Ovary (tissue), 9 donors: ENCODE data around the gene MBP. TPM values are rescaled to one million over a fixed set of nuclear protein-coding genes. Genes with fewer than 3 reads are reported as not detected.

ENCODE experiments used
- DNase-seq, 5 donors: peaks; one replicate each; pipeline ENCODE4 v3.0.0-alpha.2; 2019 to 2020
- H3K27ac ChIP-seq, 2 donors: fragments of 200-600 bp; one replicate each; pipeline versions ENCODE4 v1.5.1 to v1.8.0; 2019 to 2022
- H3K27me3 ChIP-seq: fragments of 200-600 bp; one replicate; pipeline ENCODE4 v1.8.0; 2022
- H3K36me3 ChIP-seq: fragments of 200-600 bp; sonication (generic); one replicate; pipeline ENCODE4 v1.5.1; 2019
- H3K4me1 ChIP-seq: one replicate; pipeline ENCODE4 v1.8.1; 2013; ENCODE audit warnings: mild to moderate bottlenecking, moderate library complexity; ENCODE audit not compliant: insufficient read depth
- H3K4me3 ChIP-seq: fragments of 200-600 bp; sonication (generic); one replicate; pipeline ENCODE4 v1.5.1; 2017
- H3K9me3 ChIP-seq, 2 donors: fragments of 200-600 bp in 1 of 2; sonication (generic) in 1 of 2; one replicate each; pipeline versions ENCODE4 v1.5.1 to v1.8.1; 2013 to 2019; ENCODE audit warnings: mild to moderate bottlenecking in 1 of 2, moderate library complexity in 1 of 2
- EP300 ChIP-seq: sonication (generic); formaldehyde crosslinking; IDR thresholded peaks from one replicate; pipeline ENCODE4 v1.6.1; 2017; ENCODE audit warnings: antibody characterized with exemption
- POLR2A ChIP-seq: fragments of 450-650 bp; IDR thresholded peaks from one replicate; pipeline ENCODE4 v1.6.1; 2017; ENCODE audit warnings: antibody characterized with exemption, mild to moderate bottlenecking, moderate library complexity
- WGBS, 3 donors: extraction: QIAGEN DNeasy Blood & Tissue Kit in 1 of 3; methylation state at CpG; one replicate each; pipeline versions ENCODE4 v1.1.5 to v1.1.7; 2013 to 2017; 5-methylcytosine and 5-hydroxymethylcytosine counted together
- intact Hi-C, 4 donors: fragments of 100-400 bp; cut with DNase I; formaldehyde crosslinking; loops; one replicate each; pipeline versions ENCODE4 v1.11.0 to v1.15.1; 2022 to 2023
- polyA plus RNA-seq, 2 donors: library from polyadenylated mRNA; stranded (reverse); fragments of 200-250 nt in 1 of 2; fragments of 350-450 nt in 1 of 2; fragmentation: Illumina TruSeq in 1 of 2; extraction: RNeasy Lipid Tissue Mini Kit (QIAGEN cat#74804) in 1 of 2; gene quantifications; one replicate each; pipeline ENCODE4 v1.2.3, GENCODE V29; 2013 to 2014
- total RNA-seq, 7 donors: library from RNA; depleted of rRNA in 2 of 7; stranded (reverse); fragments of >200 nt in 2 of 7; fragmentation: NEBNext Ultra II Directional in 3 of 7; extraction: Animal tissue kit (Norgen Biotek cat#: 25700) in 3 of 7; gene quantifications; one replicate each; pipeline versions ENCODE4 v1.1.0 to v1.2.4, GENCODE V29; 2016 to 2023
- TF ChIP-seq, protein P1 (sequence below), 3 donors: fragments of 450-650 bp in 2 of 3; fragments of 200-600 bp in 1 of 3; IDR thresholded peaks; one replicate each; pipeline versions ENCODE4 v1.5.1 to v1.8.0; 2016 to 2022; ENCODE audit warnings: antibody characterized with exemption in 3 of 3, mild to moderate bottlenecking in 1 of 3
- donor health status: DM: no; HTN: no; CAD: no; lungs with moderate emphysema.
- donor health status: DM: no; HTN: no; CAD: no.
- donor health status: Bipolar disorder and iron deficiency.
- donor health status: DM: yes; HTN: yes; CAD: no.
- donor health status: DM: no; HTN: no; CAD: no.
- donor health status: DM: yes; HTN: yes; CAD: no.

Gene MBP
- total and polyA plus RNA-seq, 9 donors = 7.1 to 38.2 (median 23.2) TPM

- 60 to 66% (median 64%) methylated on average over 6 of the region's 6 CpGs for WGBS, 3 donors
- intact Hi-C loops = no loop called here
- Histone ChIP-seq H3K4me3 (no peak overlapping the region), H3K27ac (no peak overlapping the region), H3K9me3 (no peaks in the 10 kb centered on the region), H3K36me3 (no peaks in the 10 kb centered on the region), H3K4me1 (no peaks in the 10 kb centered on the region), H3K27me3 (no peaks in the 10 kb centered on the region)
- no peak for TF ChIP-seq EP300
- TF ChIP-seq POLR2A = no peak
- TF ChIP-seq, protein P1, sequence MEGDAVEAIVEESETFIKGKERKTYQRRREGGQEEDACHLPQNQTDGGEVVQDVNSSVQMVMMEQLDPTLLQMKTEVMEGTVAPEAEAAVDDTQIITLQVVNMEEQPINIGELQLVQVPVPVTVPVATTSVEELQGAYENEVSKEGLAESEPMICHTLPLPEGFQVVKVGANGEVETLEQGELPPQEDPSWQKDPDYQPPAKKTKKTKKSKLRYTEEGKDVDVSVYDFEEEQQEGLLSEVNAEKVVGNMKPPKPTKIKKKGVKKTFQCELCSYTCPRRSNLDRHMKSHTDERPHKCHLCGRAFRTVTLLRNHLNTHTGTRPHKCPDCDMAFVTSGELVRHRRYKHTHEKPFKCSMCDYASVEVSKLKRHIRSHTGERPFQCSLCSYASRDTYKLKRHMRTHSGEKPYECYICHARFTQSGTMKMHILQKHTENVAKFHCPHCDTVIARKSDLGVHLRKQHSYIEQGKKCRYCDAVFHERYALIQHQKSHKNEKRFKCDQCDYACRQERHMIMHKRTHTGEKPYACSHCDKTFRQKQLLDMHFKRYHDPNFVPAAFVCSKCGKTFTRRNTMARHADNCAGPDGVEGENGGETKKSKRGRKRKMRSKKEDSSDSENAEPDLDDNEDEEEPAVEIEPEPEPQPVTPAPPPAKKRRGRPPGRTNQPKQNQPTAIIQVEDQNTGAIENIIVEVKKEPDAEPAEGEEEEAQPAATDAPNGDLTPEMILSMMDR (IDR thresholded peaks at IDR 0.05) = no peak
- no peak for DNase-seq
These were observed 188.8 kb downstream of the MBP start for GRCh38 chr18:76943542-76944339.

GRCh38 chr18:76941284-76941683 lies 191.3 kb downstream of the MBP start:
- H3K4me3 ChIP-seq = no peak overlapping the region
- intact Hi-C loops = no loop called here
- H3K4me1 ChIP-seq = no peaks in the 10 kb centered on the region
- no peak for DNase-seq
- H3K9me3 ChIP-seq = no peaks in the 10 kb centered on the region
- no peaks in the 10 kb centered on the region for H3K36me3 ChIP-seq
- TF ChIP-seq POLR2A (no peak), EP300 (no peak)
- TF ChIP-seq, protein P1 (IDR thresholded peaks at IDR 0.05) = no peak
- no peak overlapping the region for H3K27ac ChIP-seq
- WGBS, 3 donors = 91 to 96% (median 94%) methylated on average over 9 of the region's 9 CpGs
- H3K27me3 ChIP-seq = no peaks in the 10 kb centered on the region

GRCh38 chr18:76938619-76939018 lies 194.0 kb downstream of the MBP start:
- H3K27ac ChIP-seq = no peak overlapping the region
- H3K27me3 ChIP-seq = no peaks in the 10 kb centered on the region
- H3K4me1 ChIP-seq = no peaks in the 10 kb centered on the region
- 94 to 98% (median 95%) methylated on average over 12 of the region's 12 CpGs for WGBS, 3 donors
- no peaks in the 10 kb centered on the region for H3K9me3 ChIP-seq
- intact Hi-C loops = no loop called here
- no peak overlapping the region for H3K4me3 ChIP-seq
- no peak for DNase-seq
- TF ChIP-seq, protein P1 (IDR thresholded peaks at IDR 0.05) = no peak
- TF ChIP-seq EP300 = no peak
- no peak for TF ChIP-seq POLR2A
- no peaks in the 10 kb centered on the region for H3K36me3 ChIP-seq

DNA sequence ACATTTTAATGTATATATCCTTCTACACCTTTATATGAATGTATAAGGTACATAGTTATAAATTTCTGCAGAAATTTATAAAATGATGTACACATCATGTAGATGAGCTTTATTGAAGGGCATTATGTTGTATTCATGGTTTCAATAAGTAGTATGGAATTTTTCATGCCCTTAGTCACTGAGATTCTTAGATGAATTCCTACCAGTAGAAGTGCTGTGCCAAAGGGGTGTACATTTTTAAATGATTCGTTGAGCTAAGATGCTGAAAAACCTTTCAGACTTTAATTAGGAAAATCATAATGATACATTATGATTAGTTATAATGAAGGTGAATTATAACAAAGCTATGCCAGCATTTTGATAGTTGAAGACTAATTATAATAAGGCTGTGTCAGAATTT lies 195.0 kb downstream of the MBP start:
- Histone ChIP-seq H3K4me1 (no peaks in the 10 kb centered on the region), H3K36me3 (no peaks in the 10 kb centered on the region), H3K27me3 (no peaks in the 10 kb centered on the region), H3K27ac (no peak overlapping the region), H3K9me3 (no peaks in the 10 kb centered on the region), H3K4me3 (no peak overlapping the region)
- no peak for DNase-seq
- WGBS, 3 donors = 70 to 79% (median 72%) methylated on average over 1 of the region's 1 CpG
- intact Hi-C loops = no loop called here
- TF ChIP-seq POLR2A = no peak
- TF ChIP-seq, protein P1 (IDR thresholded peaks at IDR 0.05) = no peak
- no peak for TF ChIP-seq EP300
